Dedifferentiated amniotic fluid mesenchymal stem cell (primary cell): Measurements from ENCODE around the gene SEPTIN10.

Experiments used
- DNase-seq: peaks from one replicate; pipeline ENCODE4 v3.0.0-alpha.2; 2016; ENCODE audit errors: extremely low spot score

Gene SEPTIN10

DNA sequence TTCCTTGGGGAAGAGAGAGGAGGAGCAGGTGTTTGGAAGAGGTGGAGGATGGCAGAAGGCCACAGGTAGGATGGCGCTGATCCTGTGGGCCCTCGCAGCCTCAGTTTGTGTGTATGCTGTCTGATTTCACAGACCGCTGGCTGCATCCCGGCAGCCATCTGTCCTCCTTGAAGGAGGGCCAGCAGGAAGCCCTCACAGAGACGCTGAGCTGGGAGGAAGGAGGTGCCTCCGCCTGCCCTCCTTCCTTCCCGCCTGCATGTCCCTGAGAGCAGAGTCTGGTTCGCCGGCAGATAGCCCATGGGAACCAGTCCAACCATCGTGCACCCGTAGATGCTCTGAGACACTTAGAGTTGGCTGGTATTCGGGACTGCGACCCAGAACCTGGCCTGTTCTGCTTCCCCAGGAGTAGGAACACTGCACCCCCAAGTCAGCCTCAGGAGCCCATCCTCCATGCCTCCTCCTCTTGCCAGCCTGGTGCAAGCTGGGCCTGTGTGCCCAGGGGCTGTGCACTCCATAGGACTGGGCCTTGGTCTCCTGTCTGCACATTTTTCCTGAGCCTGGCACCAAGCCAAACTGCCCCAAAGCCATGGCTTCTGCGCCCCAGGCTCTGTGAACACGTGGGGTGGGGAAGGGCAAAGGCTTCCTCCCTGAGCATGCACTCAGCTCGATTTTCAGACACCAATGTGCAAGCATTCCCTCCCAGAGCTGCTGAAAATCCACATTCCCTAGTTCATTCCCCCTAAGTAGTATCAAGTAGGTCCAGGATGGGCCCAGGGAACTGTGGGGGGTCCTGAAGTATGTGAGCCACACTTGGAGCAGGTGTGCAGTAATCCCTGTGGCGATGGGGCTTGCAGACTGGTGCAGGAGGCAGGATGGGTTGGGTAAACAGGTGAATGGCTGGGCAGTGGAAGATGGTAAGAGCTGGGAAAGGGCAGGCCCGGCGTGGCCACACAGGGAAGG is 115.6 kb downstream of the SEPTIN10 start:
- DNase-seq: no peak

DNA sequence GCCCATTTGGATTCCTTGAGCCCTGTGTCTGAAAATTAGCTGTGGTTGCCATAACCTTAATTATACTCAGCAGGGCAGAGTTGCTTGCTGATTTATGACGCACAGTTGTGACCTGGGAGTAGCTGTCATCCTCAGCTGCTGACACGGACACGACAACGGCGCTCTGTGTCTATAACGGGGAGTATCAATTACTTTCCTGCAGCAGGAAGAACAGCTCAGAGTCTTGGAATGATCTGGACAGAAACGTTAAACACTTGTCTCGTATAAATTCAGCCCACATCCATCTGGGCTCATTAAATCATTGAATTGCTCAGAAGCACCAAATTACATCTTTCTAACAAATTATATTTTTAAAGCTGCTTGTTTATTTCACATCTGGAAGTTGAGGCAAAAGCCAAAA is 116.3 kb downstream of the SEPTIN10 start:
- DNase-seq: no peak

DNA sequence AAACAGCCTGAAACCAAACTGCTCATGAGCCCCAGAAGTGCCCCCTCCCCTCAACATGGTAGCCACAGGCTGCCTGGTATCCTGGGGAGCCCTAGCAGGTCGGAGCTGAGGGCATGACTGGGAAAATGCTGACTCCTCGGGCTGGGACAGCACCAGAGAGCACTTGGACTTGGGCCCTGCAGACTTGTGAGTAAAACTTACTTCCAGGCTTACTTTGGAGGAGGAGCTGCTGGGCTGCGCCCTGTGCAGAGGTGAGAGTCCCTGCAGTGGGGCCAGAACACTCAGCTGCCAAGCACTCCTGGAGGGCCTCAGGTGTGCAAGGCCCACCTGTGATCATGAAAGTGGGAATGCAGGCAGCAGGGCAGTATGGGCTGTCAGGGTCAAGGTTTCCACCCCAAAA is 119.4 kb downstream of the SEPTIN10 start:
- no peak for DNase-seq

DNA sequence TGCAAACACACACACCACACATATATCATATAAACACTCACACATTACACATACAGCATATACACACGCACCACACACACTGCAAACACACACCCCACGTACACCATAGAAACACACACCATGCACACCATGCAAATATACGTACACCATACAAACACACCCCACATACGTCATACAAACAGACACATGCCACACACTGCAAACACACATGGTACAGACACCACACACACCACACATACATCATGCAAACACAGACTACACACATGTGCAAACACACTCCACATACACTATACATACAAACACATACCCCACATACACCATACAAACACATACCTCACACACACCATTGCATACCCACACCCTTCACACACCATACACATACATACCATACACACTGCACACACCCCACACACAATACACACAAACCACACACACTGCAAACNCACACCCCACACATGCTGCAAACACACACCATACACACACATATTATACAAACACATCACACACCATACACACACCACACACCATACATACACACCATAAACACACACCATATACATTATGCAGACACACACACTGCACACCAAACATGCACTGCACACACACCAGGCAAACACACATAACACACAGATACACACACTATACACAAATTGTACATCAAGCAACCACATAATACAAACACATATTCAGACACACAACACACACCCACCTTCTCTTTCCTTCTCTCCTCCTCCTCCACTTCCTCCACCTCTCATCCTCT is 120.4 kb downstream of the SEPTIN10 start:
- DNase-seq: no peak
